Lower leg skin (tissue), 4 donors: ENCODE results near the gene KRTAP5-4. TPM values are rescaled to one million over a fixed set of nuclear protein-coding genes. Genes with fewer than 3 reads are reported as not detected.
"Not testable (repeated sequence)": the region's sequence is repeated elsewhere in the genome, so short reads cannot be mapped to it uniquely, and the experiment has no call there.

Experiments
- DNase-seq, 2 donors: peaks; one replicate each; pipeline ENCODE4 v3.0.0-alpha.2; 2019; ENCODE audit warnings: low spot score in 2 of 2
- H3K4me3 ChIP-seq: fragments of 200-600 bp; sonication (generic); 2 replicates; pipeline ENCODE4 v1.5.1; 2017; ENCODE audit warnings: mild to moderate bottlenecking, low read depth; ENCODE audit not compliant: poor library complexity, severe bottlenecking
- POLR2A ChIP-seq, 2 donors: fragments of 450-650 bp; IDR thresholded peaks; one replicate each; pipeline ENCODE4 v1.6.1; 2016 to 2017; ENCODE audit warnings: antibody characterized with exemption in 2 of 2, mild to moderate bottlenecking in 1 of 2, moderate library complexity in 1 of 2
- WGBS, 2 donors: methylation state at CpG; one replicate each; pipeline ENCODE4 v1.1.5; 2018; 5-methylcytosine and 5-hydroxymethylcytosine counted together
- intact Hi-C: fragments of 100-400 bp; cut with DNase I; formaldehyde crosslinking; loops from one replicate; pipeline ENCODE4 v1.15.0; 2023; ENCODE audit warnings: low total_unique reads
- total RNA-seq, 4 donors: library from RNA; depleted of rRNA; stranded (reverse); fragments of >200 nt; gene quantifications; one replicate each; pipeline ENCODE4 v1.1.0, GENCODE V29; 2016
- TF ChIP-seq, protein P1 (sequence below), 3 donors: fragments of 450-650 bp; IDR thresholded peaks; one replicate each; pipeline ENCODE4 v1.5.1; 2016; ENCODE audit warnings: antibody characterized with exemption in 3 of 3, mild to moderate bottlenecking in 3 of 3, moderate library complexity in 2 of 3

Gene KRTAP5-4, protein sequence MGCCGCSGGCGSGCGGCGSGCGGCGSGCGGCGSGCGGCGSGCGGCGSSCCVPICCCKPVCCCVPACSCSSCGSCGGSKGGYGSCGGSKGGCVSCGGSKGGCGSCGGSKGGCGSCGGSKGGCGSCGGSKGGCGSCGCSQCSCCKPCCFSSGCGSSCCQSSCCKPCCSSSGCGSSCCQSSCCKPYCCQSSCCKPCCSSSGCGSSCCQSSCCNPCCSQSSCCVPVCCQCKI
- 1 to 10 TPM in 1 of 4 donors, not detected in 3; 7.9 TPM for total RNA-seq

DNA sequence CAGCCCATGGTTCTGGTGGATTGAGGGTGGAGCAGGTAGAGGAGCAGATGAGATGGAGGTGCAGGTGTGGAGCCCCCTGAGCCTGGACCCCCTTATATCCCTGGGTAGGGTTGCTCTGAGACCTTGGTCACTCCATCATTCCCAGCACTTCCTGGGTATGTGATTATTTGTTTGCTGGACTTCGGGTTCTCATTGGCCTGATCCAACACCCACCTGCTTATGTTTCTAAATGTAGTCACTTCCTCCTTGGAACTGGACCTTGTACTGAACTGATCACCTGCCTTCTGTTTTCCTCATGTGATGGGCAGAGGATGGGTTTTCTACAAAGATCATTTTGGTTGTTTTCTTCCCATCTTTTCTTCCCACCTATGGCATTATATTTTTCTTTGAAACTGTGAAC is at the start of gene KRTAP5-4:
Gene KRTAP5-4, minus strand, starts transcription at position 53 of the 400 bp plus-strand sequence. Its CDS starts 45 bp downstream, at position 8.
- intact Hi-C loops = no loop called here
- 67 to 95% methylated on average over 1 of the region's 1 CpG for WGBS, 2 donors
- H3K4me3 ChIP-seq = no peak within 1 kb of the TSS

DNA sequence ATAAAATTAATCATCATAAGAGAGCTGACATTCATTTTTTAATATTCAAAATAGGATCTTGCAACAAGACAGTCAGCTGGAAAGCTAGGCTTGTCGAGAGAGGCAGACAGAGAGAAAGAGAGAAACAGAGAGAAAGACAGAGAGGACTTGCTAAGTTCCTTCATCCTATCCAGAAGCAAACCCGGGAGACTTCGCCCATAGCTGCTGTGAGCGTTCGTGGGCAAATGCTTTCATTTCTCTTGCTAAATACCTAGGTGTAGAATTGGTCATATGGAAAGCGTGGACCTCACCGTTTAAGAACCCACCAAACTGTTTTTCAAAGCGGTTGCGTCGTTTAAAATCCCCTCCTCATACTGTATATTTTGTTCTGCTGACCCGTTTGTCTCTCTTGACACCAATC is 49.7 kb upstream of the KRTAP5-4 start:
- peak in 1 of 2 donors; percentile 56 for DNase-seq
- intact Hi-C loops = no loop called here
- TF ChIP-seq, protein P1, sequence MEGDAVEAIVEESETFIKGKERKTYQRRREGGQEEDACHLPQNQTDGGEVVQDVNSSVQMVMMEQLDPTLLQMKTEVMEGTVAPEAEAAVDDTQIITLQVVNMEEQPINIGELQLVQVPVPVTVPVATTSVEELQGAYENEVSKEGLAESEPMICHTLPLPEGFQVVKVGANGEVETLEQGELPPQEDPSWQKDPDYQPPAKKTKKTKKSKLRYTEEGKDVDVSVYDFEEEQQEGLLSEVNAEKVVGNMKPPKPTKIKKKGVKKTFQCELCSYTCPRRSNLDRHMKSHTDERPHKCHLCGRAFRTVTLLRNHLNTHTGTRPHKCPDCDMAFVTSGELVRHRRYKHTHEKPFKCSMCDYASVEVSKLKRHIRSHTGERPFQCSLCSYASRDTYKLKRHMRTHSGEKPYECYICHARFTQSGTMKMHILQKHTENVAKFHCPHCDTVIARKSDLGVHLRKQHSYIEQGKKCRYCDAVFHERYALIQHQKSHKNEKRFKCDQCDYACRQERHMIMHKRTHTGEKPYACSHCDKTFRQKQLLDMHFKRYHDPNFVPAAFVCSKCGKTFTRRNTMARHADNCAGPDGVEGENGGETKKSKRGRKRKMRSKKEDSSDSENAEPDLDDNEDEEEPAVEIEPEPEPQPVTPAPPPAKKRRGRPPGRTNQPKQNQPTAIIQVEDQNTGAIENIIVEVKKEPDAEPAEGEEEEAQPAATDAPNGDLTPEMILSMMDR (IDR thresholded peaks at IDR 0.05) = no peak
- no peak for TF ChIP-seq POLR2A (IDR thresholded peaks at IDR 0.05)
- 74 to 75% methylated on average over 11 of the region's 11 CpGs for WGBS, 2 donors
- no peak overlapping the region for H3K4me3 ChIP-seq

More for the DNA sequence above, at the start of gene KRTAP5-4:
- no peak for TF ChIP-seq POLR2A (IDR thresholded peaks at IDR 0.05)
- TF ChIP-seq, protein P1 (IDR thresholded peaks at IDR 0.05) = no peak
- no peak for DNase-seq

DNA sequence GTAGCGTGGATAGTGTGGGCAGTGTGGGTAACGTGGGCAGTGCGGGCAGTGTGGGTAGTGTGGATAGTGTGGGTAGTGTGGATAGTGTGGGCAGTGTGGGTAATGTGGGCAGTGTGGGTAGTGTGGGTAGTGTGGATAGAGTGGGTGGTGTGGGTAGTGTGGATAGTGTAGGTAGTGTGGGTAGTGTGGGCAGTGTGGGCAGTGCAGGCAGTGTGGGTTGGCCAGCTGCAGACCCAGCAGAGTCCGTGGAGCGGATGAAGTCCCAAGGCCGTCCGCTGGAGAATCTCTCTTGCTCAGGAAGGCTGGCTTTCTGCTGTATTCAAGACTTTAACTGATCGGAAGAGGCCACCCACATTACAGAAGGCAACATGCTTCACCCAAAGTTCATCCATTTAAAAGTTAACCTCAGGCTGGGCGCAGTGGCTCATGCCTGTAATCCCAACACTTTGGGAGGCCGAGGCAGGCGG is 49.0 kb upstream of the KRTAP5-4 start:
- 85% methylated on average over 11 of the region's 11 CpGs for WGBS, 2 donors
- peak in 1 of 2 donors; percentile 57 for DNase-seq
- TF ChIP-seq POLR2A (IDR thresholded peaks at IDR 0.05) = no peak
- TF ChIP-seq, protein P1 (IDR thresholded peaks at IDR 0.05) = no peak
- no peak overlapping the region for H3K4me3 ChIP-seq
- intact Hi-C loops = no loop called here

DNA sequence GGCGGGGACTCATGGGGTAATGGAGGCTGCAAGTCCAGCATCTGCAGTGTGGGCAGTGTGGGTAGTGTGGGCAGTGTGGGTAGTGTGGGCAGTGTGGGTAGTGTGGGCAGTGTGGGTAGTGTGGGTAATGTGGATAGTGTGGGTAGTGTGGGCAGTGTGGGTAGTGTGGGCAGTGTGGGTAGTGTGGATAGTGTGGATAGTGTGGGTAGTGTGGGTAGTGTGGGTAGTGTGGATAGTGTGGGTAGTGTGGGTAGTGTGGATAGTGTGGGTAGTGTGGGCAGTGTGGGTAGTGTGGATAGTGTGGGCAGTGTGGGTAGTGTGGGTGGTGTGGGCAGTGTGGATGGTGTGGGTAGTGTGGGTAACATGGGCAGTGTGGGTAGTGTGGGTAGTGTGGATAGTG is 48.5 kb upstream of the KRTAP5-4 start:
- intact Hi-C loops, DNase-seq: not testable (repeated sequence)
- WGBS, 2 donors = 83 to 92% methylated on average over 1 of the region's 1 CpG

DNA sequence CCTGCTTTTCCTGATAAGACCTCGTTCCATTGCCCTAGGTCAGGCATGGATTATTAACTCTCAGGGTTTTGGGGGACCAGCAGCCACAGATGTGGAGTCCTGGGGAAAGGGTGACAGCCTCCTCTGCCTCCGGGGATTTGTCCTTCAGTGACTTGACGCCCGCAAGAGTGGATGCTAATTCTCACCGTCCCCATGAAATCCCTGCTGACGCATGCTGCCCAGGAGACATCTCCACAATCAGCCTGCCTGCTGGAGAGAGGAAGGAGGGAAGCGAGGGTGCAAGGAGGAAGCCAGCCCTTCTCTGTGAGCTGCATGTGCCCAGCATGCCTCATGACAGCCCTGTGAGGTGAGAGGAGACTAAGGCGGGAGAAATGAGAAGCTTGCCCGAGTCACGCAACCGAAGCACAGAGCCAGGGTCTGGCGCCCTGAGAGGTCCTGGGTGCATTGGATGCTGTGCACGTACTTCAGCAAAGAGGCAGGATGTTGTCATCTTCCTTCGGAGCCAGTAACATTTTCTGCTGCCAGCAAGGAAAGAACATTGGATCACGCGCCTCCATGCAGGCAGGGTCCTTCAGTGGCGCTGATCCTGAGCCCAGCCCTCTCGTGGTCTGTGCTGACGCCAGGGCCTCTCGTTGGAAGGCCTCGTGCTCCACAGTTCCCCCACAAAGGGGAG is 47.7 kb upstream of the KRTAP5-4 start:
- WGBS, 2 donors = 50 to 54% methylated on average over 21 of the region's 21 CpGs
- intact Hi-C loops = no loop called here
- TF ChIP-seq, protein P1 (IDR thresholded peaks at IDR 0.05) = no peak
- TF ChIP-seq POLR2A (IDR thresholded peaks at IDR 0.05) = no peak
- peak in 1 of 2 donors; percentile 78 for DNase-seq
- no peak overlapping the region for H3K4me3 ChIP-seq

More for the DNA sequence above, 48.5 kb upstream of the KRTAP5-4 start:
- not testable (repeated sequence) for H3K4me3 ChIP-seq

DNA sequence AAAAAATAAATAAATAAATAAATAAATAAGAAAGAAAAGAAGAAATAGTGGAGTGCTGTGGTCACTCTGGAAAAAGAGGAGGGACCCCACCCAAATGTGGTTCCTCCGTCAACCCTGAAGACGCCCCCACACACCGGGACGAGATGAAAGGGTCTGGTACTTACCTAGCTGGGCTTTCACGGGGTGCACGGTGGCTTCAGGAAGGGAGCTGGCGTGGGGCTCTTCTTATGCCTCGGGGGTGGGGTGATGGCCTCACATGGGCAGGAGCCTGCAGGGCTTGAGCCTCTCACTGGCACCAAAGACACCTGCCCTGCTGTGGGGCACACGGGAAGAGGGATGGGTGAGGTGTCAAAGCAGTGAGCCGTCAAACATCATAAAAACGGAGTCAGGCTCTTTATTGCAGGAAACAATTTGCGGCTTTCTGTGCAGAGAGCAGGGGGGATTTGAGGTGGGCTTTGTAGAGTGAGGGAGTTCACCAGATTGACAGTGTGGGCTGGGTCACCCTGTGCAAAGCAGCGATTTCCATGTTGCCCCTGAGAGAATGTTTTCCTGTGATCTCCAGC is 47.1 kb upstream of the KRTAP5-4 start:
- no peak for TF ChIP-seq POLR2A (IDR thresholded peaks at IDR 0.05)
- TF ChIP-seq, protein P1 (IDR thresholded peaks at IDR 0.05) = no peak
- no peak overlapping the region for H3K4me3 ChIP-seq
- 53 to 66% methylated on average over 13 of the region's 13 CpGs for WGBS, 2 donors
- intact Hi-C loops = no loop called here
- DNase-seq = peak in 1 of 2 donors; percentile 73
